HEK293T (cell line): ENCODE results near the gene GAGE12F.
"Not testable (repeated sequence)": the region's sequence is repeated elsewhere in the genome, so short reads cannot be mapped to it uniquely, and the experiment has no call there.

Source experiments
- FOXA1 ChIP-seq: fragments of 450-650 bp; IDR thresholded peaks from 2 replicates; pipeline ENCODE4 v1.6.1; 2016; ENCODE audit warnings: mild to moderate bottlenecking
- FOXK2 ChIP-seq: fragments of 450-650 bp; IDR thresholded peaks from 2 replicates; pipeline ENCODE4 v1.6.1; 2016; ENCODE audit warnings: mild to moderate bottlenecking
- FOXM1 ChIP-seq: fragments of 450-650 bp; IDR thresholded peaks from 2 replicates; pipeline ENCODE4 v1.6.1; 2017; ENCODE audit warnings: mild to moderate bottlenecking, borderline replicate concordance
- LEF1 ChIP-seq: fragments of 450-650 bp; IDR thresholded peaks from 2 replicates; pipeline ENCODE4 v1.6.1; 2017; ENCODE audit warnings: mild to moderate bottlenecking, borderline replicate concordance

- TF ChIP-seq FOXK2, LEF1, FOXA1, FOXM1: not testable (repeated sequence)
Measured at GRCh38 chrX:49531877-49532276, 28.8 kb upstream of the GAGE12F start, which contains the start of gene GAGE12C.
